Measurements from ENCODE around the gene RAP1A. TPM values are rescaled to one million over a fixed set of nuclear protein-coding genes. Genes with fewer than 3 reads are reported as not detected.

The RAP1A gene
- total RNA-seq, 4 donors from 2014 or later, result 34.0 to 87.2 (median 57.7) TPM

DNA sequence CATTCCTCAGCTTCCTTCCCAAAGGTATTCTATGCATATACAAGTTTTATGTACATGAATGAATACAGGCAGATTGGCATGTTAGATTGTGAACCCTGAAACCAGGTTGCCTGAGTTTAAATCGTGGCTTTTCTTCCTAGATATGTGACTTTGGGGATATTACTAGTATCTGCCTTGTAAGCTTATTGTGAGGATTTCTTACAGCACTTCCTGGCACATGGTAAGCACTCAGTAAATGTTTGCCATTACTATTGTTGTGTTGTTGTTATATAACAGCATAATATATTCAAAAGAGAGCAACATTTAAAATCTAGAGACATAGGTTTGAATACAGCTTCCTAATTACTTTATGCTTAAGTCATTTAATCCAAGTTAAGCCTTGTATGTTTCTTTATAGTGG, 45.1 kb downstream of the RAP1A start:
- no peaks in the 10 kb centered on the region for H3K27me3 ChIP-seq
- WGBS, 2 donors (ENCODE audit: low coverage in 1 of 2), result 53 to 80% methylated on average over 1 of the region's 1 CpG
- H3K9me3 ChIP-seq, result no peaks in the 10 kb centered on the region
- no peaks in the 10 kb centered on the region for H3K36me3 ChIP-seq
- DNase-seq, result no peak
- in situ Hi-C loops (cut with MboI; ENCODE audit: low pct_ligation_motif_present in 1 of 4, low pct_unique_long_range_greater_than_20kb in 1 of 4, low sequenced_read_pairs in 3 of 4), result no loop called here
- no peak for TF ChIP-seq POLR2A (IDR thresholded peaks at IDR 0.05)
- no peak for TF ChIP-seq EP300 (IDR thresholded peaks at IDR 0.05; ENCODE audit: low read depth)
- TF ChIP-seq POLR2AphosphoS5 (IDR thresholded peaks at IDR 0.05), result no peak
- peak overlapping the region; percentile 4 to 48 (median 31) for H3K27ac ChIP-seq
- H3K4me1 ChIP-seq, result peaks cover 33 to 85% (median 53%) of the 10 kb centered on the region in 4 donors
- intact Hi-C loops (cut with DNase I; ENCODE audit: low total_unique reads), result no loop called here
- no peak overlapping the region for H3K4me3 ChIP-seq

GRCh38 chr1:111665497-111665896, 45.9 kb downstream of the RAP1A start:
- intact Hi-C loops (cut with DNase I; ENCODE audit: low total_unique reads), result no loop called here
- Histone ChIP-seq H3K36me3 (no peaks in the 10 kb centered on the region), H3K4me1 (peaks cover 24 to 83% (median 51%) of the 10 kb centered on the region in 4 donors), H3K4me3 (no peak overlapping the region), H3K9me3 (no peaks in the 10 kb centered on the region), H3K27ac (peak overlapping the region in 3 of 4 donors; percentile 15 to 47 (median 26)), H3K27me3 (no peaks in the 10 kb centered on the region)
- in situ Hi-C loops (cut with MboI; ENCODE audit: low pct_ligation_motif_present in 1 of 4, low pct_unique_long_range_greater_than_20kb in 1 of 4, low sequenced_read_pairs in 3 of 4), result no loop called here
- DNase-seq, result no peak
- TF ChIP-seq POLR2A (IDR thresholded peaks at IDR 0.05) (no peak), CTCF (IDR thresholded peaks at IDR 0.05) (no peak), POLR2AphosphoS5 (IDR thresholded peaks at IDR 0.05) (no peak), EP300 (IDR thresholded peaks at IDR 0.05; ENCODE audit: low read depth) (no peak)

- no peak for DNase-seq
- H3K27ac ChIP-seq, result peak overlapping the region in 2 of 4 donors; percentile 10 to 12
- no peak overlapping the region for H3K4me3 ChIP-seq
- in situ Hi-C loops (cut with MboI; ENCODE audit: low pct_ligation_motif_present in 1 of 4, low pct_unique_long_range_greater_than_20kb in 1 of 4, low sequenced_read_pairs in 3 of 4), result no loop called here
- intact Hi-C loops (cut with DNase I; ENCODE audit: low total_unique reads), result no loop called here
- peaks cover 18 to 79% (median 41%) of the 10 kb centered on the region in 4 donors for H3K4me1 ChIP-seq
- H3K9me3 ChIP-seq, result no peaks in the 10 kb centered on the region
- H3K36me3 ChIP-seq, result no peaks in the 10 kb centered on the region
- TF ChIP-seq EP300 (IDR thresholded peaks at IDR 0.05; ENCODE audit: low read depth) (no peak), POLR2AphosphoS5 (IDR thresholded peaks at IDR 0.05) (no peak)
- 69 to 78% methylated on average over 1 of the region's 1 CpG for WGBS, 2 donors (ENCODE audit: low coverage in 1 of 2)
- H3K27me3 ChIP-seq, result no peaks in the 10 kb centered on the region
Observed at GRCh38 chr1:111666828-111667227, 47.2 kb downstream of the RAP1A start.

DNA sequence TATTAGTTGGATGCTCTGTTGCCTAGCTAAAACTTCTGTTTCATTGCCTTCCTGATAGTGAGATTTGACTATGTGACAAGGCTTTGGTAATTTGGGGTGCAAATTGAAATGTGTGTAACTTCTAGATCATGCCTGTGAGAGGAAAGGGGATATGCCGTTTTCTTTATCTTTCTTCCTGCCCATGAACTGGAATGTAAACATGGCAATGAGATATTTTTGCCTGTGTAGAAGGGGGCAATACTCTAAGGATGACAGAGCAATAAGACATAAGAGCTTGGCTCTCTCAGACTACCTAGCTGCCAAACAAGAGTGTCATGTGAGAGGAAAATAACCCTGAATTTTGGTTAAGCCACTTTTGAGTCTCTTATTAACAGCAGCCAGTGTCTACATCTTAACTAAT, 49.7 kb downstream of the RAP1A start:
- Histone ChIP-seq H3K27ac (peak overlapping the region in 3 of 4 donors; percentile 12 to 66 (median 44)), H3K36me3 (no peaks in the 10 kb centered on the region), H3K4me3 (no peak overlapping the region), H3K4me1 (peaks cover 18 to 70% (median 42%) of the 10 kb centered on the region in 4 donors), H3K9me3 (no peaks in the 10 kb centered on the region), H3K27me3 (no peaks in the 10 kb centered on the region)
- intact Hi-C loops (cut with DNase I; ENCODE audit: low total_unique reads), result no loop called here
- WGBS, 2 donors (ENCODE audit: low coverage in 1 of 2), result 0 to 26% methylated on average over 1 of the region's 1 CpG
- in situ Hi-C loops (cut with MboI; ENCODE audit: low pct_ligation_motif_present in 1 of 4, low pct_unique_long_range_greater_than_20kb in 1 of 4, low sequenced_read_pairs in 3 of 4), result no loop called here
- DNase-seq, result no peak
- peak in 1 of 3 donors; percentile 14 for TF ChIP-seq POLR2AphosphoS5 (IDR thresholded peaks at IDR 0.05)
- no peak for TF ChIP-seq EP300 (IDR thresholded peaks at IDR 0.05; ENCODE audit: low read depth)

DNA sequence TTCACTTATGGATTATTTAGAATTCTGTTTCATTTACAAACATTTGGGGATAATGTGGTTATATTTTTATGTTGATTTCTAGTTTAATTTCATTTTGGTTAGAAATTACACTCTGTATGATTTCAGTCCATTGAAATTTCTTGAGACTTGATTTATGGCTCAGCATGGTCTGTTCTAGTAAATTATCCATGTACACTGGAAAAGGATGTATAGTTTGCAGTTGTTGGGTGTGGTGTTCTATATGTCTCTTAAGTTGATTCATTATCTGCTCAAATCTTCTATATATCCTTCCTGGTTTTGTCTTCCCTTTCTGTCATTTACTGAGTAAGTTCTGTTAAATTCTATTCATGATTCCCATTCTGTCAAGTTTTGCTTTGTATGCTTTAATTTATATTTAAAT, 52.3 kb downstream of the RAP1A start:
- no peaks in the 10 kb centered on the region for H3K9me3 ChIP-seq
- in situ Hi-C loops (cut with MboI; ENCODE audit: low pct_ligation_motif_present in 1 of 4, low pct_unique_long_range_greater_than_20kb in 1 of 4, low sequenced_read_pairs in 3 of 4) (no loop called here), intact Hi-C loops (cut with DNase I; ENCODE audit: low total_unique reads) (no loop called here)
- H3K4me3 ChIP-seq, result no peak overlapping the region
- H3K27ac ChIP-seq, result peak overlapping the region in 3 of 4 donors; percentile 49 to 66 (median 55)
- no peak for DNase-seq
- H3K36me3 ChIP-seq, result no peaks in the 10 kb centered on the region
- H3K4me1 ChIP-seq, result peaks cover 0 to 44% (median 25%) of the 10 kb centered on the region in 4 donors
- H3K27me3 ChIP-seq, result no peaks in the 10 kb centered on the region
- no peak for TF ChIP-seq EP300 (IDR thresholded peaks at IDR 0.05; ENCODE audit: low read depth)
- TF ChIP-seq POLR2A (IDR thresholded peaks at IDR 0.05), result no peak
- TF ChIP-seq CTCF (IDR thresholded peaks at IDR 0.05), result no peak
- TF ChIP-seq POLR2AphosphoS5 (IDR thresholded peaks at IDR 0.05), result no peak

DNA sequence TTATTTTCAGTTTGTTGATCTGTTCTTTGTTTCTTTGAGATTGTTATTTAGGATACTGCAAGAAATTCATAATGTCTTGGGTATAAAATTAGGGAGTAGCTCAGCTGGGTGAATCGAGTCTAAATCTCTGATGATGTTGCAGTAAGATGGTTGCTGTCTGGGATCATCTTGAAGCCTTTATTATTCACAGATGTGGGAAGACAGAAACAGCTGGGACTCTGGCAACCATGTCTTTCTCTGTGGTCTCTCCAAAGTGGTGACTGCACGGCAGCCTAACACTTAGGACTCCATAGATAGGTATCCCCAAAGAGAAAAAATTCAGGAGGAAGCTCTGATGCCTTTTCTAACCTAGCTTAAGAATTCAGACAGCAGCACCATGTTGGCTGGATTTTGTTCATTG, 52.7 kb downstream of the RAP1A start:
- Histone ChIP-seq H3K27me3 (no peaks in the 10 kb centered on the region), H3K36me3 (no peaks in the 10 kb centered on the region), H3K27ac (peak overlapping the region; percentile 49 to 66 (median 54)), H3K4me3 (no peak overlapping the region), H3K4me1 (peaks cover 0 to 42% (median 24%) of the 10 kb centered on the region in 4 donors), H3K9me3 (no peaks in the 10 kb centered on the region)
- TF ChIP-seq POLR2A (IDR thresholded peaks at IDR 0.05) (no peak), EP300 (IDR thresholded peaks at IDR 0.05; ENCODE audit: low read depth) (no peak), CTCF (IDR thresholded peaks at IDR 0.05) (no peak), POLR2AphosphoS5 (IDR thresholded peaks at IDR 0.05) (no peak)
- DNase-seq, result no peak
- intact Hi-C loops (cut with DNase I; ENCODE audit: low total_unique reads), result no loop called here
- 75 to 78% methylated on average over 2 of the region's 2 CpGs for WGBS, 2 donors (ENCODE audit: low coverage in 1 of 2)
- in situ Hi-C loops (cut with MboI; ENCODE audit: low pct_ligation_motif_present in 1 of 4, low pct_unique_long_range_greater_than_20kb in 1 of 4, low sequenced_read_pairs in 3 of 4), result no loop called here

All from transverse colon (tissue), 4 donors.